ENCODE results near the gene TBC1D8B. TPM values are rescaled to one million over a fixed set of nuclear protein-coding genes. Genes with fewer than 3 reads are reported as not detected.
"Not testable (repeated sequence)": the region's sequence is repeated elsewhere in the genome, so short reads cannot be mapped to it uniquely, and the experiment has no call there.

TBC1D8B gene
- polyA plus RNA-seq, 6 donors from 2014 or later = 0.13 to 0.63 (median 0.30) TPM; not detected in 1

DNA sequence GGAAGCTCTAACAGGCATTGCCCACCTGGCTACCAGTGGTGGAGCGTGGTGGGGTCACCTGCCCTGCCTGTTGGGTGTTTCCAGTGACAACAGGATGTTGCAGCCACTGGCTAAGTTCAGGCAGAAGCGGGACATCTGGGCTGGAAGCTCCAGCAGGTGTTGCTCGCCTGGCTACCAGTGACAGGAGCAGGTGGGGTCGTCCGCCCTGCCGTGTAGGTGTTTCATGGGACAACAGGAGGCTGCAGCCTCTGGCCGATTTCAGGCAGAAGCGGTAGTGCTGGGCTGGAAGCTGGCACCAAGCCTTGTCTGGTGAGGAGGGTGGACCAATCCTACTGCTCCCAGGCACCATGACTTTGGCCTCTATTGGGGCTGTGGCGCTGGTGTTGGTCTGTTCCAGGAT is 61.2 kb downstream of the TBC1D8B start:
- ATAC-seq (ENCODE audit: low read depth in 2 of 2) (no peak), DNase-seq (no peak)
- no peak overlapping the region for H3K4me3 Mint-ChIP-seq

DNA sequence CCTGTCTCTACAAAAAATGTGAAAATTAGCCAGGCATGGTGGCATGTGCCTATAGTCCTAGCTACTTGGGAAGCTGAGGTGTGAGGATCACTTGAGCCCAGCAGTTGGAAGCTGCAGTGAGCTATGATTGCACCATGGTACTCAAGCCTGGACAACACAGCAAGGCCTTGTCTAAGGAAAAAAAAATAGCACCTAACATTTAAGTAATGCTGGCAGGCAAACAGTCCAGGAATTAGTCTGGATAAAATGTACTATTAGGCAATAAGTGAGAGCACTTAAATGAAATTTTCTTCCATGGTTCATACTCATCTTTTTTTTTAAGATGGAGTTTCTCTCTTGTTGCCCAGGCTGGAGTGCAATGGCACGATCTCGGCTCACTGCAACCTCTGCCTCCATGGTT is 70.3 kb downstream of the TBC1D8B start:
- not testable (repeated sequence) for H3K36me3 Mint-ChIP-seq; ATAC-seq (ENCODE audit: low read depth in 2 of 2); H3K4me1 Mint-ChIP-seq; H3K4me3 Mint-ChIP-seq; DNase-seq; H3K27ac Mint-ChIP-seq; H3K9me3 Mint-ChIP-seq
- peaks cover 0 to 19% (median 0%) of the 10 kb centered on the region in 3 donors for H3K27me3 Mint-ChIP-seq

More for the DNA sequence above, 61.2 kb downstream of the TBC1D8B start:
- Mint-ChIP-seq H3K4me1 (no peaks in the 10 kb centered on the region), H3K36me3 (no peaks in the 10 kb centered on the region), H3K27me3 (no peaks in the 10 kb centered on the region), H3K27ac (no peak overlapping the region), H3K9me3 (peaks cover 0 to 11% (median 3%) of the 10 kb centered on the region in 7 donors)

DNA sequence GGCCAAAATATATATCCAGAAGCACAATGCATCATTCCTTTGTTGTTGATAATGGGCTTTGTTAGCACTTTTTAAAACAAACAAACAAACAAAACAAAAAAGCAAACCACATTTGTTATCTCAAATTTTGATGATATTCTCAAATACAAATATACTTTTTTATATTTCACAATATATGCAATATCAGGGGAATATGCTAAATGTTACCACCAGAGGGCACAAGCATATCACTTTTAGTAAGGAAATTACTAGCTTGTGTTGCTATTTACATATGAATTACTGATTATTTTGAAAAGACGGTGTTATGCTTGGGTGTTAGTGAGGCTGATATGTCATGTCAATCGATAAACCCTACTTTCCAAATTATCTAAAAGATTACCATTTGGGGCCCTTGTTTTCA is 71.6 kb downstream of the TBC1D8B start:
- Mint-ChIP-seq H3K9me3 (no peaks in the 10 kb centered on the region), H3K27ac (no peak overlapping the region), H3K27me3 (peaks cover 0 to 23% (median 2%) of the 10 kb centered on the region in 3 donors), H3K4me1 (no peaks in the 10 kb centered on the region), H3K36me3 (no peaks in the 10 kb centered on the region), H3K4me3 (no peak overlapping the region)
- ATAC-seq (ENCODE audit: low read depth in 2 of 2) (no peak), DNase-seq (no peak)

DNA sequence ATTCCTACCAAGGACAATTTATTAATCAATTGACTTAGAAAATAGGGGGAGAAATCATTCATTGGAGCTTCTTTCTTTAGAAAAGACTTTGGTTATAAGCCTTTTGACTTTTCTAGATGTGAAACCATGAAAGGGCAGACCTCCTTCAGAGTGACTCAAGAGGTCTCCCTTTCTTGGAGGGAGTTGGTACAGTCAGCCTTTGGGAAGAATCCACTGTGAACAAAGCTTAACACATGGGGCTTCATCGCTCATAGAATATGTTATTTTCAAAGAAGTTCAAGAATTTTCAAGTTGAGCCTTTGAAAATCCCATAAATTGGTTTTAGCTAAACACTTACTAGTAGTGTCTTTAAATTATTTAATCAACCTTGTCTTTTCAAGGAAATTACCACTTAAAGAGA is 72.7 kb downstream of the TBC1D8B start:
- H3K9me3 Mint-ChIP-seq = no peaks in the 10 kb centered on the region
- no peaks in the 10 kb centered on the region for H3K36me3 Mint-ChIP-seq
- peaks cover 0 to 29% (median 6%) of the 10 kb centered on the region in 3 donors for H3K27me3 Mint-ChIP-seq
- no peaks in the 10 kb centered on the region for H3K4me1 Mint-ChIP-seq
- DNase-seq (no peak), ATAC-seq (ENCODE audit: low read depth in 2 of 2) (no peak)
- H3K27ac Mint-ChIP-seq = no peak overlapping the region
- no peak overlapping the region for H3K4me3 Mint-ChIP-seq

DNA sequence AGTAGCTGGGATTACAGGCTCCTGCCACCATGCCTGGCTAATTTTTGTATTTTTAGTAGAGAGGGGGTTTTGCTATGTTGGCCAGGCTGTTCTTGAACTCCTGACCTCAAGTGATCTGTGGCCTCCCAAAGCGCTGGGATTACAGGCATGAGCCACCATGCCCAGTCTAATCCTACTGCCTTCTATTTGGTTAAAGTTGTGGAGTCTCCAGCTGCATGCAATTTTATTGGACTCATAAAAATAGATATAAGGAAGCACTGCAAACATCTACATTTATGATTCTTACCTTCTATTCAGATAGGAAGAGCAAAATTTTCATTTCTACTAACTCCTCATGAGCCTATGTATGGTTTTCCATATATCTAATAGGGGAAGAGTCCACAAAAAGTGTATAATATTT is 87.0 kb downstream of the TBC1D8B start:
- ATAC-seq (ENCODE audit: low read depth in 2 of 2) = no peak

DNA sequence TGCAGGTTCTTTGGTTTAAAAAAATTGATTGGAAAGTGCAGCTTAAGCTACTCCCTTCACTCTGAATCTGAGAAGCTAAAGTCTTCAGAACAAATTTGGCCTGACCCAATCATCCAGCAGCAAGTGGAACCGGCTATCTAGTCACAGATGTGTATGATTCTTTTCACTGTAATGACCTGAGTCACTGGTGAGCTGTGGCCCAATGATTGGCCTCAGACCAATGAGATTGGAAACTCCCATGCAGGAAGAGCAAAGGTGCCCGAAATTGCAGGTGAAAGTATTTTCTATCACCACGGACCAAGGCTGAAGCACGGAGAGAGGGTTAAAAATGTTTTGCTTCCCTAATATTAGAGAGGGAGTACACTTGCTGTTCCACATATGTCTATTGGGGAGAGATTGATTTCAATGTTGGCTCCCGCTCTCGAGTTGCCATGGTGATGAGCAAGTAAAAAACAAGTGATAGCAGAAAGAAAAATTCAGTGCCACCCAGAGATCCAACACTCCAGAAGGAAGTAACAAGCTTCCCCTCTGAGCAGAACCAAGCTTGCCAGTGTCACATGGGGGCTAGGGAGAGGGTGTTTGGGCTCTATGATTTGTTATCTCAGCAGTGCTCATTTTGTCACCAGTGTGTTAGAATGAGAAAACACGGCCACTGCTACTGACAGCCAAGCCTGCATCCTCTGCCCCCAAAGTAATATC is 89.4 kb downstream of the TBC1D8B start:
- H3K9me3 Mint-ChIP-seq = peaks cover 0 to 6% (median 0%) of the 10 kb centered on the region in 7 donors
- H3K27ac Mint-ChIP-seq = no peak overlapping the region
- no peak overlapping the region for H3K4me3 Mint-ChIP-seq
- DNase-seq (no peak), ATAC-seq (ENCODE audit: low read depth in 2 of 2) (no peak)
- no peaks in the 10 kb centered on the region for H3K36me3 Mint-ChIP-seq
- no peaks in the 10 kb centered on the region for H3K4me1 Mint-ChIP-seq
- peaks cover 18 to 59% (median 21%) of the 10 kb centered on the region in 3 donors for H3K27me3 Mint-ChIP-seq

More for the DNA sequence above, 87.0 kb downstream of the TBC1D8B start:
- Mint-ChIP-seq H3K4me1 (no peaks in the 10 kb centered on the region), H3K27ac (peak overlapping the region in 1 of 6 donors; percentile 34), H3K4me3 (no peak overlapping the region), H3K27me3 (peaks cover 18 to 44% (median 18%) of the 10 kb centered on the region in 3 donors), H3K36me3 (no peaks in the 10 kb centered on the region), H3K9me3 (peaks cover 0 to 6% (median 0%) of the 10 kb centered on the region in 7 donors)
- no peak for DNase-seq

DNA sequence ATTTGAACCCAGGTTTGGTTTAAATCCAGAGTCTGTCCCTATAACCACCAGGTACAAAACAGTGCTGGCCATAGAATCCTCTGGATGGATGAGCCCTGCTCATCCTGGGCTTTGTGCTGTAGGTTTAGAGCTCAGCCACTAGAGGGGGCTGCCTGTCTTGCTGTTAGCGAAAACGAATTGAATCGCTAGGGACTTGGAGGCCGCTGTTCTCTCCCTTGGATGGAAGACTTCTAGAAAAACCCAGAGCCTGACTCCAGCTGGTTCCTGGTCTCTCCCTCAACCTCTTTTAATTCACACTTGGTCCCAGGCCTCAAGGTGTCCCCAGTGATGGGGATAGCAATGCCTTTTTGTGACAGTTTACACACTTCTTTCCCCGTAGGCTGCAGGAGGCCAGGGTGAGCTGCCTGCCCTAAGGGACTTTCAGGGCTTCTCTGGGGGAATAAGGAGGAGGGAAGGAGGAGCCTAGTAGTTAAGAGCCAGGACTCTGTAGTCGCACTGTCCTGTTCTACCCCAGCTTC is 92.0 kb downstream of the TBC1D8B start:
- no peaks in the 10 kb centered on the region for H3K4me1 Mint-ChIP-seq
- peaks cover 10 to 52% (median 15%) of the 10 kb centered on the region in 3 donors for H3K27me3 Mint-ChIP-seq
- peaks cover 0 to 1% (median 0%) of the 10 kb centered on the region in 7 donors for H3K9me3 Mint-ChIP-seq
- H3K36me3 Mint-ChIP-seq = no peaks in the 10 kb centered on the region
- no peak overlapping the region for H3K27ac Mint-ChIP-seq
- DNase-seq (peak; percentile 24), ATAC-seq (ENCODE audit: low read depth in 2 of 2) (peak in 1 of 2 donors; percentile 40)
- H3K4me3 Mint-ChIP-seq = no peak overlapping the region

DNA sequence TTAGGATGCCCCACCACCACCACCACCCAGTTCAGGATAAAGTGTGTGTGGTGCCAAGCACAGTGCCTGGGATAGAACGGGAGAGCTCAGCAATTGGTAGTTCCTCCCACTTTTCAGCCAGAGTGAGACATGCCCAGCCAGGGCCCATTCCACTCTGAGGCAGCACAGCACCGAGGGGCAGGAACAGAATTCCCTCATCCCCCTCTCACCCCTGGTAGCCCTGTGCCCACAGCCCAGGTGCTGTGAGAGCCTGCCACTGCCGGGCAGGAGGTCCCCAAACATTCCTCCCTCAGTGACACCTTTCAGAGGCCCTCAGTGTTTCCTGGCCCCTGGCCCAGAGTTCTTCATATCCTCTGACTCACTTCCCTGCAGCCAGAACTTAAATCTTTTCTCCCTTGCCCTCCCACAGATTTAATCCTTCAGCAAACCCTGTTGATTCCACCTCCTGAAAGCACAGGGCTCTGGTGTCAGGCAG is 92.5 kb downstream of the TBC1D8B start:
- H3K4me3 Mint-ChIP-seq = peak overlapping the region in 1 of 8 donors; percentile 63

DNA sequence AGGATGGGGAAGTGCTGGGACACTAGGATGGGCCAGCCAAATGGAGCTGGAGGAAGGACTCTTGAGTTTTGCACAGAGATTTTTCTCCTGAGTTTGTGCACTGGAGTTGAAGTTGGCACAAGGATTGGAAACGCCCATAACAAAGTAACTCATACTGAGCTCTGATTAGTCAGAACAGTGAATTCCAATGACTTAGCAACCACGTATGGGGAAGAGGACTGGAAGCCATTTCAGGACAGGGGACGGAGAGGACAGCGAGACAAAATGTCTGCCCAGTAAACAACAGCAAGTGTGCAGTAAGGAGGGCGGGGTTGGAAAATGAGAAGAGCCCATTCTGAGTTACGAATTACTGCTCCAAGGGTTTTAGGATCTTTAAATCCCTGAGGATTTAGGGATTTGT is 94.8 kb downstream of the TBC1D8B start:
- Mint-ChIP-seq H3K36me3 (no peaks in the 10 kb centered on the region), H3K27ac (no peak overlapping the region), H3K4me1 (no peaks in the 10 kb centered on the region), H3K9me3 (peaks cover 0 to 1% (median 0%) of the 10 kb centered on the region in 7 donors), H3K4me3 (no peak overlapping the region), H3K27me3 (peaks cover 0 to 39% (median 10%) of the 10 kb centered on the region in 3 donors)
- DNase-seq (no peak), ATAC-seq (ENCODE audit: low read depth in 2 of 2) (no peak)

More for the DNA sequence above, 92.5 kb downstream of the TBC1D8B start:
- H3K4me1 Mint-ChIP-seq = no peaks in the 10 kb centered on the region
- H3K9me3 Mint-ChIP-seq = peaks cover 0 to 1% (median 0%) of the 10 kb centered on the region in 7 donors
- peaks cover 10 to 47% (median 15%) of the 10 kb centered on the region in 3 donors for H3K27me3 Mint-ChIP-seq
- ATAC-seq (ENCODE audit: low read depth in 2 of 2) = no peak
- DNase-seq = no peak
- no peak overlapping the region for H3K27ac Mint-ChIP-seq
- no peaks in the 10 kb centered on the region for H3K36me3 Mint-ChIP-seq

DNA sequence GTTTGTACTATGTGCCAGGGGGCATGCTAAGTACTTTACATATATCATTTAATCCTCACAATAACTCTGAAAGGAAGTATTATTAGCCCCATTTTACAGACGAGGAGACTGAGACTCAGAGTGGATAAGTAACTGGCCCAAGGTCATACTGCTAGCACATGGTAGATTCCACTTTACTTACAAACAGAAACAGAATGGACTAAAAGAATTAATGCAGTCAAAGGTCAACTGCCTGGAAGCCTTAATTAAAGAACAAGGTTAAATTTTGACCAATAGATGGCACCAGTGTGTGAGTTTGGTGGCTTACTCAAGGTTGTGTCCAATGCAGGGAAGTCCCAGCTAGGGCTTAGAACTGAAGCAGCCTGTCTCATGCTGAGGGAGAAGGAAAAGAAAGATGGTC is 96.0 kb downstream of the TBC1D8B start:
- Mint-ChIP-seq H3K9me3 (peaks cover 0 to 1% (median 0%) of the 10 kb centered on the region in 7 donors), H3K4me3 (no peak overlapping the region), H3K27ac (no peak overlapping the region), H3K36me3 (no peaks in the 10 kb centered on the region), H3K27me3 (peaks cover 0 to 27% (median 6%) of the 10 kb centered on the region in 3 donors), H3K4me1 (no peaks in the 10 kb centered on the region)
- DNase-seq (peak; percentile 11), ATAC-seq (ENCODE audit: low read depth in 2 of 2) (peak; percentile 53 to 55)

DNA sequence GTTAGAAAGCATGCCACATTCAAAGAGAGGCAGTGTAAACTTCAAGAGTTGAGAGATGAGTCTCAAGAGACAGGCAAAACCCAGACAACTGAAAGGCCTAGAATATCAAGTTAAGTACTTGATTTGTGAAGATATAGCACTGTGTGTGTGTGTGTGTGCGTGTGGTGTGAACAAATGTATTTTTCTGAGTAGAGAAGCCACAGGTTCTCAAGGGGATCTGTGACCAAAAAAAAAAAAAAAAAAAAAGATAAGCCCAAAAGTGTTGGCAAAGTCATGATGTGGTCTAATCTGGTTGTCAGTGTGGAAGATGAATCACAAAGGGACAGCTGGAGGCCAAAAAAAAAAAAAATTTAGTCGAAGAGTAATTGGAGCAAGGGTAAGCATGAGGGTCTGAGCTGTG is 96.8 kb downstream of the TBC1D8B start:
- Mint-ChIP-seq H3K9me3 (peaks cover 0 to 1% (median 0%) of the 10 kb centered on the region in 7 donors), H3K4me1 (no peaks in the 10 kb centered on the region), H3K4me3 (no peak overlapping the region), H3K27me3 (peaks cover 0 to 24% (median 5%) of the 10 kb centered on the region in 3 donors), H3K36me3 (no peaks in the 10 kb centered on the region), H3K27ac (peak overlapping the region in 2 of 6 donors; percentile 12 to 89)
- DNase-seq = no peak
- no peak for ATAC-seq (ENCODE audit: low read depth in 2 of 2)

DNA sequence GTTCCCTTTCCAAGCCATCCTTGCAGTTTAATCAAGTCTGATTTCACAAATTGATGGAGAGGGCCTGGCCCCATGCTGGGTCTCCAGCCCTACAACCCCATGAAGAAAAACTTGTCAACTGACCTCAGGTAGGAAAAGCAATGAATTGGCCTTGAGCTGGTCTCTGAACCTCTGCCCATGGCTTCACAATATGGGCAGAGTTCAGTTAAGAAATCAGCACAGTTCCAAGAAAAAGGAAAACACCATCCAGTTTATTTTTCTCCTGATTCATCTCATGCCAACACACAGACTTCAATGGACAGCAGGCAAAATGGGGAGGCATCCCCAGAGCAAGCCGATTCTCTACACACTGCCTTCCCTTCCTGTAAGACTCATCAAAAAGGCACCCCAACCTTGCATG is 97.4 kb downstream of the TBC1D8B start:
- no peak overlapping the region for H3K27ac Mint-ChIP-seq
- DNase-seq (no peak), ATAC-seq (ENCODE audit: low read depth in 2 of 2) (no peak)
- peaks cover 0 to 1% (median 0%) of the 10 kb centered on the region in 7 donors for H3K9me3 Mint-ChIP-seq
- peaks cover 0 to 24% (median 5%) of the 10 kb centered on the region in 3 donors for H3K27me3 Mint-ChIP-seq
- no peak overlapping the region for H3K4me3 Mint-ChIP-seq
- H3K4me1 Mint-ChIP-seq = no peaks in the 10 kb centered on the region
- no peaks in the 10 kb centered on the region for H3K36me3 Mint-ChIP-seq

DNA sequence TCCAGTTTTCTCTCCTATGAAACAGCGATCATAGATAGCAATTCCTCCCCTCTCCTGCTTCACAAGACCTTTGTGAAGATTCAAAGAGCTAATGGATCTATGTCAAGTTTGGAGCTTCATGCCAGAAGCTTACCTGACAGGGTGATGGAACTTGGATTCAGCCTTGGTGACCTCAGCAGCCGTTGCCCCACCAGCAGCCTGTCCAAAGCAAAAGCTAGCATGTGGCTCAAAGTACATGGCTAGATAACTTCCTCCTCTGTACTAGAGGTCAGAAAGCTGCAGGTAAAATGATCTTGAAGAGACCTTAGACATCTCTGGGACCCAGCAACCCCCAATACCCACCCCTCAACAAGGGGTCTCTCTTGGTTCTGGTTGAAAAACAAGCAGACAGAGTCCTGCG is 98.9 kb downstream of the TBC1D8B start:
- DNase-seq = no peak

DNA sequence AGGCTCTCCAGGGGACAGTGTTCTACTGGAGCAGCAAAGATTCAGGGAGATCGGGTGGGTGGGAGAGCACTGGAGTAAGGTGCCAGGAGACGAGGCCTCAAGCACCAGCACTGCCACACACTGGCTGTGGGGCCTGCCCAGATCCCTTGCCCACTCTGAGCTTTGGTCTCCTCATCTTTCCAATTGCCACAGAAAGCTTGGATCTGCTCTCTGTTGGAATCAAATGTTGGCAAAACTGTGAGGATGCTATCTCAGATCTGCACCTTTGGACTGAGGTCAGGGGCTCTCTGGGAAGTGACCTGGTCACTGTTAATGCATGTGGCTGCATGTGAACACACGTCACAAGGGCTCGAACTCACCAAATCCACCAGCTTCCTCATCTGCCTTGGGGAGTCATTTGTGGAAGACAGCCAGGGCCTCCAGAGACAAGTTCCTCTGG is 99.3 kb downstream of the TBC1D8B start:
- Mint-ChIP-seq H3K9me3 (peaks cover 0 to 1% (median 0%) of the 10 kb centered on the region in 7 donors), H3K27ac (no peak overlapping the region), H3K4me1 (no peaks in the 10 kb centered on the region), H3K36me3 (no peaks in the 10 kb centered on the region), H3K4me3 (no peak overlapping the region), H3K27me3 (peaks cover 0 to 8% (median 0%) of the 10 kb centered on the region in 3 donors)
- DNase-seq (no peak), ATAC-seq (ENCODE audit: low read depth in 2 of 2) (no peak)

More for the DNA sequence above, 98.9 kb downstream of the TBC1D8B start:
- no peaks in the 10 kb centered on the region for H3K36me3 Mint-ChIP-seq
- peak overlapping the region in 1 of 6 donors; percentile 91 for H3K27ac Mint-ChIP-seq
- H3K9me3 Mint-ChIP-seq = peaks cover 0 to 1% (median 0%) of the 10 kb centered on the region in 7 donors
- no peaks in the 10 kb centered on the region for H3K4me1 Mint-ChIP-seq
- no peak overlapping the region for H3K4me3 Mint-ChIP-seq
- no peak for ATAC-seq (ENCODE audit: low read depth in 2 of 2)
- peaks cover 0 to 11% (median 1%) of the 10 kb centered on the region in 3 donors for H3K27me3 Mint-ChIP-seq

Measured in naive B cell (primary cell).